ENCODE results near the gene GRWD1.

GRWD1 gene

DNA sequence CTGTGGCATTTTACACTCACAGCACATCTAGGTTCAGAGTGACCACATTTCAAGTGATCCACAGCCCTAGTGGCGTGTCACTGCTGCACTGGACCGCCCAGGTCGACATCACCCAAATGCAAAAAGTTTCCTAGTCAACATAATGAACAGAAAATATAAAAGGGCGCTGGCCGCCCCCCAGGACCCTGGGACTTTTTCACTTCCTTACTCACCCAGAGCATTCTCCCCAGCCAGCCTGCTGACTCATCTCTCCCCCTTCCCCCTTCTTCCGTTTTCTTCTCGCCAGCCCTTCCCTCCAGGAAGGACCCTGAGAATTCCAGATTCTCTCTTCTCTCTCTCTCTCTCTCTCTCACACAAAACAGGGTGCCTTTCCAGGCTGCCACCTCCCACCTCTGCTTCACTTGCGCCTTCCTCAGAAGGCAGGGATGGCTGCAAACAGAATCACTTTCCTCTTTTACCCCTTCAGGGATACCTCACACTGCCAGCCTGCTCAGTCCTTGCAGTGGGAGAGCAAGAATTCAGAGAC is 21.0 kb upstream of the GRWD1 start:
- no peak overlapping the region for H3K4me3 ChIP-seq (ENCODE audit: insufficient read depth, low read length, poor library complexity, severe bottlenecking)
- TF ChIP-seq, protein P1, sequence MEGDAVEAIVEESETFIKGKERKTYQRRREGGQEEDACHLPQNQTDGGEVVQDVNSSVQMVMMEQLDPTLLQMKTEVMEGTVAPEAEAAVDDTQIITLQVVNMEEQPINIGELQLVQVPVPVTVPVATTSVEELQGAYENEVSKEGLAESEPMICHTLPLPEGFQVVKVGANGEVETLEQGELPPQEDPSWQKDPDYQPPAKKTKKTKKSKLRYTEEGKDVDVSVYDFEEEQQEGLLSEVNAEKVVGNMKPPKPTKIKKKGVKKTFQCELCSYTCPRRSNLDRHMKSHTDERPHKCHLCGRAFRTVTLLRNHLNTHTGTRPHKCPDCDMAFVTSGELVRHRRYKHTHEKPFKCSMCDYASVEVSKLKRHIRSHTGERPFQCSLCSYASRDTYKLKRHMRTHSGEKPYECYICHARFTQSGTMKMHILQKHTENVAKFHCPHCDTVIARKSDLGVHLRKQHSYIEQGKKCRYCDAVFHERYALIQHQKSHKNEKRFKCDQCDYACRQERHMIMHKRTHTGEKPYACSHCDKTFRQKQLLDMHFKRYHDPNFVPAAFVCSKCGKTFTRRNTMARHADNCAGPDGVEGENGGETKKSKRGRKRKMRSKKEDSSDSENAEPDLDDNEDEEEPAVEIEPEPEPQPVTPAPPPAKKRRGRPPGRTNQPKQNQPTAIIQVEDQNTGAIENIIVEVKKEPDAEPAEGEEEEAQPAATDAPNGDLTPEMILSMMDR (IDR thresholded peaks at IDR 0.05; ENCODE audit: insufficient read depth, low read length, poor library complexity, severe bottlenecking) = no peak
- TF ChIP-seq EZH2phosphoT487 (conservative IDR thresholded peaks at IDR 0.05; ENCODE audit: low read length) = no peak
- no peak overlapping the region for H2AFZ ChIP-seq (ENCODE audit: low read depth, low read length, severe bottlenecking)
- no peaks in the 10 kb centered on the region for H3K79me2 ChIP-seq (ENCODE audit: insufficient read depth, low read length)
- no peaks in the 10 kb centered on the region for H4K20me1 ChIP-seq (ENCODE audit: low read depth, low read length)
- H3K4me2 ChIP-seq (ENCODE audit: low read depth, low read length, poor library complexity, severe bottlenecking) = no peak overlapping the region
- H3K9ac ChIP-seq (ENCODE audit: low read length) = no peak overlapping the region
- H3K27ac ChIP-seq (ENCODE audit: low read depth, low read length) = no peak overlapping the region
- no peaks in the 10 kb centered on the region for H3K36me3 ChIP-seq (ENCODE audit: low read length)
- no peaks in the 10 kb centered on the region for H3F3A ChIP-seq (ENCODE audit: insufficient read depth)
- no peaks in the 10 kb centered on the region for H3K9me2 ChIP-seq (replicated peaks; ENCODE audit: insufficient read depth, low read length)
- H3K27me3 ChIP-seq (ENCODE audit: low read length) = no peaks in the 10 kb centered on the region
- H3K9me3 ChIP-seq (ENCODE audit: insufficient read depth, low read length) = no peaks in the 10 kb centered on the region

DNA sequence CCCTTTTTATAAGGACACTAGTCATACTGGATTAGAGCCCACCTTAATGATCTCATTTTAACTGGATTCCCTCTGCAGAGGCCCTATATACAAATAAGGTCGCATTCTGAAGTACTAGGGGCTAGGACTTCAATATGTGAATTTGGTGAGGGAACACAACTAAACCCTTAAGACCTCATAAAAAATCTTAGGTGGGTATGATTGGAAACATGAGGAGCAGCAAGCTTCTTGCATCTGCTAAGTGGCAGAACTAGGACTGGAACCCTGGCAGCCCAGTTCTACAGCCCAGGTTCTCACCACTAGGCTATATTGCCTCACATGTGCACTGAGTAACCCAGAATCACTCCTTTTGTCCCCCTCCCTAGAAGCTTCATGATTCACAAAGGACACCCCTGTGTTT is 17.1 kb upstream of the GRWD1 start:
- Histone ChIP-seq H3K4me3 (ENCODE audit: insufficient read depth, low read length, poor library complexity, severe bottlenecking) (no peak overlapping the region), H3K4me2 (ENCODE audit: low read depth, low read length, poor library complexity, severe bottlenecking) (no peak overlapping the region), H3K9me3 (ENCODE audit: insufficient read depth, low read length) (no peaks in the 10 kb centered on the region), H4K20me1 (ENCODE audit: low read depth, low read length) (no peaks in the 10 kb centered on the region), H3K79me2 (ENCODE audit: insufficient read depth, low read length) (no peaks in the 10 kb centered on the region), H3K9ac (ENCODE audit: low read length) (no peak overlapping the region), H2AFZ (ENCODE audit: low read depth, low read length, severe bottlenecking) (no peak overlapping the region), H3K36me3 (ENCODE audit: low read length) (no peaks in the 10 kb centered on the region), H3K27me3 (ENCODE audit: low read length) (no peaks in the 10 kb centered on the region), H3K27ac (ENCODE audit: low read depth, low read length) (no peak overlapping the region), H3F3A (ENCODE audit: insufficient read depth) (no peaks in the 10 kb centered on the region), H3K9me2 (replicated peaks; ENCODE audit: insufficient read depth, low read length) (no peaks in the 10 kb centered on the region)
- TF ChIP-seq, protein P1 (IDR thresholded peaks at IDR 0.05; ENCODE audit: insufficient read depth, low read length, poor library complexity, severe bottlenecking) = no peak
- no peak for TF ChIP-seq EZH2phosphoT487 (conservative IDR thresholded peaks at IDR 0.05; ENCODE audit: low read length)

DNA sequence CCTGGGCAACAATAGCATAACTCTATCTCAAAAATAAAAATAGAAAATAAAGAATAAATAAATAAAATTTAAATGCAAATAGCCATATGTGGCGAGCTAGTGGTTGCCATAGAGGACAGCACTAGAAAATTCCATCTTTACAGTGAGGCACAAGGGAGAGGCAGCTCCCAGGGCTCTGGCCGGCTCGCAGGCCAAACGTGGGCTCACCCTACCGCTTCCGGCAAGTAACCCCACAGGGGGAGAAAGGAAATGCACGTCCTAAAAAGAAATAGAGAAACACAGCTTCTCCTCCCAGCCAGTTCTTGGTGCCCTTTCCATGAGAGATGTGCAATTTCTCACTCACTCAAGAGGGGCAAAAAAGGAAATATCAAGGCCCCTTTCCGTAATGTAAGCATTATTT is 12.4 kb upstream of the GRWD1 start:
- no peaks in the 10 kb centered on the region for H3K27me3 ChIP-seq (ENCODE audit: low read length)
- H3K27ac ChIP-seq (ENCODE audit: low read depth, low read length) = no peak overlapping the region
- no peaks in the 10 kb centered on the region for H3F3A ChIP-seq (ENCODE audit: insufficient read depth)
- H3K9ac ChIP-seq (ENCODE audit: low read length) = no peak overlapping the region
- no peak overlapping the region for H3K4me3 ChIP-seq (ENCODE audit: insufficient read depth, low read length, poor library complexity, severe bottlenecking)
- H3K79me2 ChIP-seq (ENCODE audit: insufficient read depth, low read length) = no peaks in the 10 kb centered on the region
- H2AFZ ChIP-seq (ENCODE audit: low read depth, low read length, severe bottlenecking) = no peak overlapping the region
- no peaks in the 10 kb centered on the region for H3K36me3 ChIP-seq (ENCODE audit: low read length)
- H3K9me3 ChIP-seq (ENCODE audit: insufficient read depth, low read length) = no peaks in the 10 kb centered on the region
- no peaks in the 10 kb centered on the region for H3K9me2 ChIP-seq (replicated peaks; ENCODE audit: insufficient read depth, low read length)
- no peak overlapping the region for H3K4me2 ChIP-seq (ENCODE audit: low read depth, low read length, poor library complexity, severe bottlenecking)
- TF ChIP-seq, protein P1 (IDR thresholded peaks at IDR 0.05; ENCODE audit: insufficient read depth, low read length, poor library complexity, severe bottlenecking) = no peak
- no peak for TF ChIP-seq EZH2phosphoT487 (conservative IDR thresholded peaks at IDR 0.05; ENCODE audit: low read length)
- no peaks in the 10 kb centered on the region for H4K20me1 ChIP-seq (ENCODE audit: low read depth, low read length)

Measured in SU-DHL-6 (cell line).